Renal pelvis (tissue), 4 donors: Measurements from ENCODE around the gene EXOSC2. TPM values are rescaled to one million over a fixed set of nuclear protein-coding genes. Genes with fewer than 3 reads are reported as not detected.

Source experiments
- DNase-seq: peaks from one replicate; pipeline ENCODE4 v3.0.0-alpha.2; 2013
- polyA plus RNA-seq, 3 donors: library from polyadenylated mRNA; unstranded; fragments of 120-200 nt; gene quantifications; one replicate each; pipeline ENCODE4 v1.2.1, GENCODE V29; 2013; ENCODE audit not compliant: insufficient read length in 3 of 3

Gene EXOSC2
- polyA plus RNA-seq, 3 donors: 40.0 to 53.9 (median 44.0) TPM

DNA sequence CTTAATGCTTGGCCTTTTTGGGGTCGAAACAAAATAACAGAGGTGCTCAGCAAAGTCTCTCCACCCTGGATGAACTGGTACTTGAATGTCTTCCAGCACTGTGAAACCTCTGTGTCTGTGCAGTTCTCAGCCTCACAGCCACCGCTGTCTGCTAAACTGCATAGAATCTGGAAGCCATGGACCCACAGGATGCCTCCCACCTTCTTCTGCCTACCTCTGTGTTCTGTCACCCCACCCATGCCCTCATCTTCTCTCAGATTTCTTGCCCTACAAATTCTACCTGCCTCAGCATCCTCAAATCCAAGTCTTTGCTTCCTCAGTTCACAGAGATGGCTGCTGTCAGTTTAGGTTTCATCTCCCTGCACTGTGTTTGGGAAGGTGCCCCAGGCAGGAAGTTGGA, 35.6 kb downstream of the EXOSC2 start:
- DNase-seq: no peak

DNA sequence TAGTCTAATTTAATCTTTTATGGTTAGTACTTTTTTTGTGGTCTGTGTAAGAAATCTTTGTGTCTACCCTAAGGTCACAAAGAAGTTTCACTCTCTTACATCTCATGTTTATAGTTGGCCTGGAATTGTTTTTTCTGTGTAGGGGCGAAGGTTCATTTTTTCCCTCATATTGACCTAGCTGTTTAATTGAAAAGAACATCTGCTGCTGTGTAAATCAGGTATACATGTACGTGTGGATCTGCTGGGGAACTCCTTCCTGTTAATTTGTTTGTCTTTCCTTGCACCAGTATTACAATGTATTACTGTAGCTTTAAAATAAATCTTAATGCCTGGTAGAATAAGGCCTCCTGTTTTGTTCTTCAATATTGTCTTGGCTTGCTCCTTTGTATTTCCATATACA, 37.8 kb downstream of the EXOSC2 start:
- DNase-seq: no peak

GRCh38 chr9:130732136-130732535, 38.6 kb downstream of the EXOSC2 start:
- no peak for DNase-seq

GRCh38 chr9:130732793-130733221, 39.2 kb downstream of the EXOSC2 start:
- no peak for DNase-seq

GRCh38 chr9:130735566-130735965, 42.0 kb downstream of the EXOSC2 start:
- DNase-seq: no peak

GRCh38 chr9:130736834-130737233, 43.3 kb downstream of the EXOSC2 start:
- DNase-seq: no peak

- no peak for DNase-seq
These were observed 44.7 kb downstream of the EXOSC2 start for GRCh38 chr9:130738281-130738680.

- no peak for DNase-seq
These were observed 45.5 kb downstream of the EXOSC2 start for GRCh38 chr9:130739081-130739480.

- DNase-seq: no peak
These were observed 46.8 kb downstream of the EXOSC2 start for GRCh38 chr9:130740218-130741023.

- no peak for DNase-seq
These were observed 47.4 kb downstream of the EXOSC2 start for GRCh38 chr9:130741024-130741305.

- DNase-seq: no peak
These were observed 48.4 kb downstream of the EXOSC2 start for GRCh38 chr9:130741831-130742449.

- DNase-seq: no peak
These were observed 50.1 kb downstream of the EXOSC2 start for GRCh38 chr9:130743656-130744055.

- no peak for DNase-seq
These were observed 51.7 kb downstream of the EXOSC2 start for GRCh38 chr9:130745210-130745800.

DNA sequence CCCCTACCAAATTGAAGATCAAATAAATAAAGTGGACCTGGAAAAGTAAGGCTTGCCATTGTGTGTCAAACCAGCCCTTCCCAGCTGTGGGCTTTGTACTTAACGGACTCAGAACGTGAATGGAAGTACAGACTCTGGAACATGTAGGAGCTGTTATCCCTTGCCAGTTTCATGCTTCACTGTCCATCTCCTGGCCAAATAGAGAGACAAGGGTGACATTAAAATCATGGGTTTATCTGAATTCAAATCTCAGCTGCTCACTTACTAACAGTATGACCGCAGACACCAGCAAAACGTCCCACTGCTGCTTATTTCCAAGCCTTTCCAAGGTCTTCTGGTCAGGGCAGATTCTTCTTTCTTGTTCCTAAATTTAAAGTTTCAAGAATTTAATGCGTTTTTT, 52.2 kb downstream of the EXOSC2 start:
- DNase-seq: no peak

- no peak for DNase-seq
These were observed 53.0 kb downstream of the EXOSC2 start for GRCh38 chr9:130746434-130747212.

- DNase-seq: peak; percentile 66
These were observed 58.2 kb downstream of the EXOSC2 start for GRCh38 chr9:130751631-130752355.

Other genes with a start within 250 kb of the EXOSC2 start
- gene ASS1, start 248.8 kb upstream of the EXOSC2 start, polyA plus RNA-seq: 100 to 1,000 TPM; 329 to 346 (median 337) TPM
- 10 to 100 TPM; 78.7 to 83.7 (median 81.9) TPM for gene FUBP3, start 114.2 kb upstream of the EXOSC2 start, polyA plus RNA-seq
- not detected for gene PRDM12, start 29.2 kb upstream of the EXOSC2 start, polyA plus RNA-seq
- 10 to 100 TPM; 75.1 to 93.9 (median 82.2) TPM for gene ABL1, start 141.5 kb downstream of the EXOSC2 start, polyA plus RNA-seq
- gene QRFP, start 203.0 kb downstream of the EXOSC2 start, polyA plus RNA-seq: under 1 TPM; 0.40 to 0.58 (median 0.56) TPM
- under 1 TPM; 0.41 to 0.79 (median 0.49) TPM for gene FIBCD1, start 245.5 kb downstream of the EXOSC2 start, polyA plus RNA-seq